Gastrocnemius medialis (tissue), 4 donors: ENCODE measurements around the gene TMEM217. TPM values are rescaled to one million over a fixed set of nuclear protein-coding genes. Genes with fewer than 3 reads are reported as not detected.

Experiments used
- ATAC-seq, 2 donors: fragments of 150-250 bp; one replicate each; pipeline ENCODE4 v1.9.1; 2016
- DNase-seq, 2 donors: peaks; one replicate each; pipeline ENCODE4 v3.0.0-alpha.2; 2019
- H3K27ac ChIP-seq, 4 donors: fragments of 200-600 bp; sonication (generic); 1 replicate in 1 of 4; 2 replicates in 3 of 4; pipeline ENCODE4 v1.5.1; 2016 to 2018; ENCODE audit warnings: mild to moderate bottlenecking in 2 of 4, moderate library complexity in 1 of 4
- H3K27me3 ChIP-seq, 3 donors: fragments of 200-600 bp; sonication (generic) in 2 of 3; 1 replicate in 1 of 3; 2 replicates in 2 of 3; pipeline versions ENCODE4 v1.5.1 to v1.6.0; 2016 to 2019; ENCODE audit warnings: mild to moderate bottlenecking in 1 of 3, moderate library complexity in 1 of 3
- H3K36me3 ChIP-seq, 2 donors: fragments of 200-600 bp; sonication (generic) in 1 of 2; one replicate each; pipeline ENCODE4 v1.5.1; 2017 to 2018
- H3K4me1 ChIP-seq, 2 donors: fragments of 200-600 bp; sonication (generic) in 1 of 2; one replicate each; pipeline ENCODE4 v1.5.1; 2016 to 2017; ENCODE audit warnings: mild to moderate bottlenecking in 2 of 2
- H3K4me3 ChIP-seq, 4 donors: fragments of 200-600 bp; sonication (generic) in 3 of 4; 1 replicate in 1 of 4; 2 replicates in 3 of 4; pipeline ENCODE4 v1.5.1; 2016 to 2019; ENCODE audit warnings: mild to moderate bottlenecking in 2 of 4
- H3K9me3 ChIP-seq, 3 donors: fragments of 200-600 bp; sonication (generic) in 2 of 3; 1 replicate in 1 of 3; 2 replicates in 2 of 3; pipeline ENCODE4 v1.5.1; 2016 to 2019
- POLR2A ChIP-seq, 2 donors: fragments of 450-650 bp; IDR thresholded peaks; one replicate each; pipeline ENCODE4 v1.6.1; 2017; ENCODE audit warnings: antibody characterized with exemption in 2 of 2, mild to moderate bottlenecking in 2 of 2, moderate library complexity in 2 of 2
- in situ Hi-C, 4 donors: fragments of 200-750 bp; cut with MboI; loops; one replicate each; pipeline versions ENCODE4 v1.15.0 to v1.8.0; 2017; ENCODE audit warnings: low sequenced_read_pairs in 4 of 4
- intact Hi-C: fragments of 100-400 bp; cut with DNase I; formaldehyde crosslinking; loops from one replicate; pipeline ENCODE4 v1.15.1; 2023; ENCODE audit warnings: low total_unique reads
- total RNA-seq, 4 donors: library from RNA; depleted of rRNA; stranded (reverse); fragments of >200 nt; gene quantifications; one replicate each; pipeline versions ENCODE4 v1.1.0 to v1.2.3, GENCODE V29; 2016
- TF ChIP-seq, protein P1 (sequence below), 5 experiments: fragments of 450-650 bp in 3 of 5; fragments of 200-600 bp in 2 of 5; sonication (generic) in 2 of 5; IDR thresholded peaks in 4 of 5; conservative IDR thresholded peaks in 1 of 5; 1 replicate in 4 of 5; 2 replicates in 1 of 5; pipeline ENCODE4 v1.5.1; 2016 to 2019; ENCODE audit warnings: antibody characterized with exemption in 5 of 5, mild to moderate bottlenecking in 3 of 5, moderate library complexity in 3 of 5

Gene TMEM217
- total RNA-seq, 4 donors from 2014 or later, result 0.22 TPM; not detected in 3

DNA sequence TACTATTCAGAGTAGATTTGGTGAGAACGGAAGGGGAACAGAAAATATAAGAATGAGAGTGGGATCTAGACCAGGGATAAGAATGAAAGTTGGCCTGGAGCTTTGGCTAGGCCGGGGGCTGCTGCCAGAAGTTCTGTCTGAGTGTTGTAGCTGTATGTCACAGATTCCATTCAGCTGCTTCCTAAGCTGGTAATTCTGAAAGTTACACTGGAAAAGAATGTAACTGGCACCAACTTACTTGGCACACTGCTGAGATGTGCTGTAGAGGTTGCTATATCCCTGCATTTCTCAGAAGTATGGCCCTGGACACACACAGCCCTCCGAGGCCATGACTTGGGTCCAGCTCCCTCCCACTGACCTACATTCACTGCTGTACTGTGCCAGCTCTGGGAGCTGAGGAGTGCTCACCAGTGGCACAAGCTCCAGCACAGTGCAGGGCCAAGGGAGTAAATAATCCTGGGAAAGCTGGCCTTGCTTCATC is 25.8 kb upstream of the TMEM217 start:
- Histone ChIP-seq H3K4me1 (peaks cover 58% of the 10 kb centered on the region in 2 donors), H3K4me3 (peak overlapping the region in 1 of 4 donors; percentile 8), H3K27me3 (no peaks in the 10 kb centered on the region), H3K36me3 (peaks cover 0 to 29% of the 10 kb centered on the region in 2 donors), H3K9me3 (no peaks in the 10 kb centered on the region), H3K27ac (peak overlapping the region; percentile 92 to 97 (median 94))
- no peak for TF ChIP-seq POLR2A (IDR thresholded peaks at IDR 0.05)
- TF ChIP-seq, protein P1, sequence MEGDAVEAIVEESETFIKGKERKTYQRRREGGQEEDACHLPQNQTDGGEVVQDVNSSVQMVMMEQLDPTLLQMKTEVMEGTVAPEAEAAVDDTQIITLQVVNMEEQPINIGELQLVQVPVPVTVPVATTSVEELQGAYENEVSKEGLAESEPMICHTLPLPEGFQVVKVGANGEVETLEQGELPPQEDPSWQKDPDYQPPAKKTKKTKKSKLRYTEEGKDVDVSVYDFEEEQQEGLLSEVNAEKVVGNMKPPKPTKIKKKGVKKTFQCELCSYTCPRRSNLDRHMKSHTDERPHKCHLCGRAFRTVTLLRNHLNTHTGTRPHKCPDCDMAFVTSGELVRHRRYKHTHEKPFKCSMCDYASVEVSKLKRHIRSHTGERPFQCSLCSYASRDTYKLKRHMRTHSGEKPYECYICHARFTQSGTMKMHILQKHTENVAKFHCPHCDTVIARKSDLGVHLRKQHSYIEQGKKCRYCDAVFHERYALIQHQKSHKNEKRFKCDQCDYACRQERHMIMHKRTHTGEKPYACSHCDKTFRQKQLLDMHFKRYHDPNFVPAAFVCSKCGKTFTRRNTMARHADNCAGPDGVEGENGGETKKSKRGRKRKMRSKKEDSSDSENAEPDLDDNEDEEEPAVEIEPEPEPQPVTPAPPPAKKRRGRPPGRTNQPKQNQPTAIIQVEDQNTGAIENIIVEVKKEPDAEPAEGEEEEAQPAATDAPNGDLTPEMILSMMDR (IDR thresholded peaks at IDR 0.05 in 4 of 5, conservative IDR thresholded peaks at IDR 0.05 in 1 of 5), result no peak
- DNase-seq (peak; percentile 90 to 95), ATAC-seq (peak; percentile 75 to 76)
- in situ Hi-C loops (no loop called here), intact Hi-C loops (loop anchor here (2.0 to 10.0 kb wide), 2 partner anchors 39 to 511 kb away; no protein-coding TSS in a partner anchor)

DNA sequence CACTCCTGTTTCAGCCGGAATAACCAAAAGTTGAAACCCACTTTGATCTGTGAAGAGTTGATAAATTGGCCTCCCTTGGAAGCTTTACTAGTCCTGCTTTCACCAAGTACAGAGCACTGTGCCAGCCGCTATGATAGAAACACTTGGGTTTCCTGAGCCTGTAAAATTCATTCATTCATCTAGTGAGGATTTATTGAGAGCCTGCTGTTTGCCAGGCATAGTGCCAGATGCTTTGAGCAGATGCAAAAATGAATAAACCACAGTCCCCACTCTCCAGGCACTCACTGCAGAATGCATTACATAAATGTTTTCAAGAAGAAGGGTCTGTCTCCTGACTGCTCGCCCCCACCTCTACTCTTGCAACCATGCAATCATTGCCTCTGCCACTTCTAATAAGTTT is 25.3 kb upstream of the TMEM217 start:
- H3K4me1 ChIP-seq, result peaks cover 63% of the 10 kb centered on the region in 2 donors
- no peak for ATAC-seq
- TF ChIP-seq POLR2A (IDR thresholded peaks at IDR 0.05), result no peak
- TF ChIP-seq, protein P1 (IDR thresholded peaks at IDR 0.05 in 4 of 5, conservative IDR thresholded peaks at IDR 0.05 in 1 of 5), result no peak

DNA sequence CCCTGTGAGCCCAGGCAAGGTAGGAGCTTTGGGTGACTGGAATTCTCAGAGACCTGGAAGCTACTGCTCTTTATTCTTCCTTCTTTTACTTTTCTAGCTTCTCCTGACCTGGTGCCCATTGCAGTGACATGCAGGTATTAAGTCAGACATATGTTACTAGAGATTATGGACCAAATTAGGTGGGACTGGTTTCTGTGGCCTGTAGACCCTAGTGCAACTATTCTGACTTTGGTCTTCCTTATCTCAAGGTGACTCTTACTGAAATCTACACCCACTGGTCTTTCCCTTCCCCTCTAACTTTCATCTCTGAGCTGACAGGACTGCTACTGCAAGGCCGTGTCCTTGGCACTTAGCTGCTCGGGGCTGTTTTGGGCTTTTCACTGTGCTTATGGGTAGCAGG is 24.4 kb upstream of the TMEM217 start:
- in situ Hi-C loops (no loop called here), intact Hi-C loops (loop anchor here (2.0 to 10.0 kb wide), 2 partner anchors 38 to 512 kb away; no protein-coding TSS in a partner anchor)
- peaks cover 0 to 24% of the 10 kb centered on the region in 2 donors for H3K36me3 ChIP-seq
- H3K27me3 ChIP-seq, result no peaks in the 10 kb centered on the region
- peaks cover 69 to 72% of the 10 kb centered on the region in 2 donors for H3K4me1 ChIP-seq
- H3K27ac ChIP-seq, result peak overlapping the region; percentile 92 to 97 (median 94)
- DNase-seq (no peak), ATAC-seq (no peak)
- no peak overlapping the region for H3K4me3 ChIP-seq
- no peak for TF ChIP-seq POLR2A (IDR thresholded peaks at IDR 0.05)
- TF ChIP-seq, protein P1 (IDR thresholded peaks at IDR 0.05 in 4 of 5, conservative IDR thresholded peaks at IDR 0.05 in 1 of 5), result no peak
- no peaks in the 10 kb centered on the region for H3K9me3 ChIP-seq

More for the DNA sequence above, 25.3 kb upstream of the TMEM217 start:
- H3K4me3 ChIP-seq, result peak overlapping the region in 1 of 4 donors; percentile 8
- intact Hi-C loops (loop anchor here (2.0 to 10.0 kb wide), 2 partner anchors 38 to 512 kb away; no protein-coding TSS in a partner anchor), in situ Hi-C loops (no loop called here)
- no peak for DNase-seq
- H3K27ac ChIP-seq, result peak overlapping the region; percentile 92 to 97 (median 94)
- no peaks in the 10 kb centered on the region for H3K9me3 ChIP-seq
- H3K27me3 ChIP-seq, result no peaks in the 10 kb centered on the region
- peaks cover 0 to 29% of the 10 kb centered on the region in 2 donors for H3K36me3 ChIP-seq

DNA sequence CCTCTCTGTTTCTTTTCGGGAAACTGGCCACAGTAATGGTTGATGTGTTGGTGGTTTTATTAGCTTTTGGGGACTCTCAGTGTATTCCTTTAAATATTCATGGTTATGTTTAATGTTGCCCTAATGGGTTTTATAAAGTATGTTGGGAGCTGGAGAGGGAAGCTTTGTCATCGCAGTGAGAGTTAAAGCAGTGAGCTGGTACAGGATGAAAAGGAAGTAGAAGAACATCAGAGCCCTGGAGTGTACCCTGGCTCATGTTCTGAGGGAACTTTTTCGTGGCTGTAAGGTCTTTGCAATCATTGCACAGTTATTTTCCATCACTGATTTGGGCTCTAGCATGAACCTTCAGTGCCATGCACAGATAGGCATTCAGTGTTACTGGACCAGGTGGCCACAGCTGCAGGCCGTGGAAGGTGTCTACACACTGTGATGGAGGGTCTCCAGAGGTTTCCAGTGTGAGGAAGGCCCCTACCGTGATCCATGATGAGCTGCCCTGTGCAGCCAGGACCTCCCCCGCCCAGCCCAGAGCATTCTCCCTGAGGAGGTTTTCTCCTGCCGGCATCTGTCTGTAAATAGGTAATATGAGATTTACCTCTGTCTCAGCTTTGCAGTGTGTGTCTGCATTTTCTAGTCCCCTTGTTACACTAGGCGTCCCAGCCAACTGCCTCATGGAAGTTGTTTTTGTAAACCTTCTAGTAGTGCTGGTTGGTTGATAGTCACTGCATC is 22.4 kb upstream of the TMEM217 start:
- peak in 1 of 2 donors; percentile 15 for DNase-seq
- Histone ChIP-seq H3K27me3 (no peaks in the 10 kb centered on the region), H3K4me3 (peak overlapping the region in 1 of 4 donors; percentile 16), H3K4me1 (peaks cover 84 to 91% of the 10 kb centered on the region in 2 donors), H3K9me3 (no peaks in the 10 kb centered on the region), H3K27ac (peak overlapping the region; percentile 92 to 97 (median 94)), H3K36me3 (peaks cover 0 to 6% of the 10 kb centered on the region in 2 donors)
- no peak for ATAC-seq
- intact Hi-C loops, result loop anchor here (10.0 kb wide), 1 partner anchor 514 kb away; no protein-coding TSS in a partner anchor
- in situ Hi-C loops, result no loop called here
- TF ChIP-seq, protein P1 (IDR thresholded peaks at IDR 0.05 in 4 of 5, conservative IDR thresholded peaks at IDR 0.05 in 1 of 5), result no peak
- TF ChIP-seq POLR2A (IDR thresholded peaks at IDR 0.05), result no peak
